K562 (cell line): ENCODE data around the gene WDR35. TPM values are rescaled to one million over a fixed set of nuclear protein-coding genes. Genes with fewer than 3 reads are reported as not detected.
A peak's percentile ranks its signal among the peaks of the same experiment; 100 is the strongest.

Source experiments
- ATAC-seq: fragments of 200-7000 bp; cut with Tn5 transposase; 3 replicates; pipeline ENCODE4 v1.9.1; 2020; ENCODE audit warnings: moderate library complexity
- BruUV-seq: library from RNA; stranded (reverse); fragments of 400-500 nt; replicated peaks from 2 replicates; lab custom pipeline; 2021; lab: Mats Ljungman, UMichigan
- CTCF ChIA-PET: fragments of 300-600 bp; formaldehyde crosslinking; extraction: SDS; loops from one replicate; lab custom pipeline; 2021; ENCODE audit warnings: low intra/inter-chr PET ratio; lab: Yijun Ruan, JAX
- POLR2A ChIA-PET: fragments of 300-600, 350-650 bp; sonication (Branson Sonifier 250); formaldehyde crosslinking; extraction: SDS; loops from one replicate; lab custom pipeline; 2021; ENCODE audit warnings: antibody characterized with exemption, inconsistent platforms; lab: Yijun Ruan, JAX
- DNase-seq, 4 experiments: peaks; one replicate each; pipeline versions ENCODE4 v3.0.0 to v3.0.0-alpha.2; 2011 to 2018; ENCODE audit warnings: low spot score in 3 of 4, mixed read lengths in 3 of 4; ENCODE audit errors: extremely low read depth in 1 of 4
- FAIRE-seq: peaks from 2 replicates; lab custom pipeline; 2011; peaks lifted over from hg19 to GRCh38; lab: Jason Lieb, UNC
- H2AFZ ChIP-seq: 2 replicates; pipeline ENCODE4 v1.6.0; 2011; ENCODE audit warnings: low read depth, low read length, control low read depth, inconsistent platforms
- H3K27ac ChIP-seq: fragments of 200-600 bp; 3 replicates; pipeline ENCODE4 v1.8.0; 2011; ENCODE audit warnings: low read depth, mild to moderate bottlenecking, control low read depth, inconsistent platforms, low read length, moderate library complexity, mixed read lengths; ENCODE audit errors: extremely low read depth
- H3K27me3 ChIP-seq, 2 experiments: fragments of 300-600 bp in 1 of 2; 2 replicates in 1 of 2; 3 replicates in 1 of 2; pipeline versions ENCODE4 v1.6.0 to v1.8.0; 2011; ENCODE audit warnings: inconsistent platforms in 2 of 2, low read length in 2 of 2, mild to moderate bottlenecking in 1 of 2, mixed read lengths in 1 of 2, moderate library complexity in 1 of 2; ENCODE audit not compliant: control insufficient read depth in 2 of 2, insufficient read depth in 2 of 2
- H3K36me3 ChIP-seq: fragments of 300-600 bp; 3 replicates; pipeline ENCODE4 v1.8.0; 2011; ENCODE audit warnings: mild to moderate bottlenecking, low read length, inconsistent platforms; ENCODE audit not compliant: control insufficient read depth, insufficient read depth
- H3K4me1 ChIP-seq, 2 experiments: fragments of 200-600 bp in 1 of 2; replicated peaks in 1 of 2; 2 replicates in 1 of 2; 3 replicates in 1 of 2; pipeline versions ENCODE4 v1.5.1 to v1.8.0; 2011; ENCODE audit warnings: inconsistent platforms in 2 of 2, low read length in 2 of 2, mild to moderate bottlenecking in 1 of 2, mixed read lengths in 1 of 2, moderate library complexity in 1 of 2; ENCODE audit not compliant: control insufficient read depth in 2 of 2, insufficient read depth in 2 of 2
- H3K4me2 ChIP-seq: 2 replicates; pipeline ENCODE4 v1.6.1; 2011; ENCODE audit warnings: low read length, control low read depth, inconsistent platforms, mixed read lengths; ENCODE audit not compliant: insufficient read depth
- H3K4me3 ChIP-seq: fragments of 200-600 bp; sonication (generic), shearing (Covaris generic); 2 replicates; pipeline ENCODE4 v1.5.1; 2016; ENCODE audit warnings: control low read depth, inconsistent platforms
- H3K79me2 ChIP-seq: fragments of 200-600 bp; 3 replicates; pipeline ENCODE4 v1.8.0; 2011; ENCODE audit warnings: low read length, inconsistent platforms; ENCODE audit not compliant: control insufficient read depth, insufficient read depth
- H3K9ac ChIP-seq, 2 experiments: 2 replicates each; pipeline versions ENCODE4 v1.6.0 to v1.6.1; 2011; ENCODE audit warnings: low read depth in 2 of 2, low read length in 2 of 2, control low read depth in 1 of 2, inconsistent platforms in 1 of 2, mild to moderate bottlenecking in 1 of 2, mixed read lengths in 1 of 2; ENCODE audit not compliant: insufficient read depth in 1 of 2
- H3K9me1 ChIP-seq: one replicate; pipeline ENCODE4 v1.6.0; 2011; ENCODE audit warnings: inconsistent platforms, mild to moderate bottlenecking, low read length, moderate library complexity; ENCODE audit not compliant: control insufficient read depth, insufficient read depth
- H3K9me3 ChIP-seq: replicated peaks from 2 replicates; pipeline ENCODE4 v1.5.1; 2011; ENCODE audit warnings: low read depth, low read length, inconsistent platforms; ENCODE audit not compliant: control insufficient read depth, insufficient read depth
- H4K20me1 ChIP-seq: replicated peaks from 2 replicates; pipeline ENCODE4 v1.6.1; 2011; ENCODE audit warnings: low read length, inconsistent platforms, mixed read lengths; ENCODE audit not compliant: control insufficient read depth, insufficient read depth
- ARID1B ChIP-seq: fragments of 450-650 bp; IDR thresholded peaks from 2 replicates; pipeline ENCODE4 v1.6.1; 2016; ENCODE audit warnings: antibody characterized with exemption, mild to moderate bottlenecking, inconsistent platforms
- ATF7 ChIP-seq: fragments of 450-650 bp; IDR thresholded peaks from 2 replicates; pipeline ENCODE4 v1.7.1; 2014; ENCODE audit warnings: mild to moderate bottlenecking, moderate library complexity
- DPF2 ChIP-seq: fragments of 450-650 bp; IDR thresholded peaks from 2 replicates; pipeline ENCODE4 v1.6.1; 2016
- FOSL1 ChIP-seq: fragments of 200-800 bp; sonication (Bioruptor generic); conservative IDR thresholded peaks from 2 replicates; pipeline ENCODE4 v1.6.1; 2016; ENCODE audit warnings: missing genetic modification characterization, missing compliant biosample characterization
- JUND ChIP-seq, 2 experiments: IDR thresholded peaks; 2 replicates in 1 of 2; 3 replicates in 1 of 2; pipeline ENCODE4 v1.6.1; 2011; ENCODE audit warnings: borderline replicate concordance in 2 of 2, low read depth in 2 of 2, low read length in 2 of 2, improper control_type of control experiment in 1 of 2, missing biosample characterization in 1 of 2, missing genetic modification characterization in 1 of 2, missing genetic modification reagents in 1 of 2
- SMARCE1 ChIP-seq: fragments of 450-650 bp; IDR thresholded peaks from 2 replicates; pipeline ENCODE4 v1.7.1; 2016; ENCODE audit warnings: mild to moderate bottlenecking
- ZNF175 ChIP-seq: fragments of 200-800 bp; sonication (Bioruptor generic); IDR thresholded peaks from 2 replicates; pipeline ENCODE4 v1.6.1; 2016; ENCODE audit warnings: low read depth, mild to moderate bottlenecking, missing genetic modification characterization, missing compliant biosample characterization
- ZNF778 ChIP-seq: fragments of 450-650 bp; formaldehyde crosslinking; IDR thresholded peaks from 2 replicates; pipeline ENCODE4 v1.4.0; 2020; ENCODE audit warnings: mild to moderate bottlenecking, moderate library complexity
- WGBS: fragments of 100-300 bp; shearing (Covaris generic); methylation state at CpG from one replicate; pipeline ENCODE4 v1.1.6; 2016; ENCODE audit warnings: low coverage, mixed read lengths; ENCODE audit not compliant: insufficient coverage; ENCODE audit errors: missing lambda C conversion rate; 5-methylcytosine and 5-hydroxymethylcytosine counted together
- in situ Hi-C: fragments of 300-500 bp; cut with MboI; formaldehyde crosslinking; loops from 4 replicates; pipeline ENCODE4 v1.15.0; 2018; ENCODE audit warnings: inconsistent platforms, mixed read lengths
- intact Hi-C: fragments of 100-400 bp; cut with micrococcal nuclease; formaldehyde crosslinking; loops from 2 replicates; pipeline ENCODE4 v1.14.2; 2022
- polyA plus RNA-seq, 8 experiments: library from polyadenylated mRNA; depleted of rRNA in 4 of 8; stranded (reverse) in 5 of 8; unstranded in 3 of 8; fragments of >200 nt; fragmentation: Nextera tagmentation in 2 of 8; fragmentation: Illumina TruSeq in 1 of 8; extraction: Ambion mirVana in 2 of 8; extraction: Trizol in 1 of 8; gene quantifications; 2 replicates each; pipeline versions ENCODE4 v1.2.1 to v1.2.3, GENCODE V29; 2011 to 2014; ENCODE audit warnings: inconsistent platforms in 1 of 8, missing spikeins in 1 of 8
- total RNA-seq, 7 experiments: library from RNA; depleted of rRNA in 6 of 7; stranded (reverse); fragments of >200 nt in 6 of 7; fragmentation: Illumina TruSeq in 2 of 7; extraction: Trizol in 2 of 7; gene quantifications; 2 replicates each; pipeline versions ENCODE4 v1.2.1 to v1.2.3, GENCODE V29; 2011 to 2021; ENCODE audit warnings: low replicate concordance in 1 of 7
- TF ChIP-seq, protein P1 (sequence below), 2 experiments: fragments of 450-650 bp in 1 of 2; sonication (generic) in 1 of 2; formaldehyde crosslinking in 1 of 2; IDR thresholded peaks in 1 of 2; conservative IDR thresholded peaks in 1 of 2; 2 replicates each; pipeline versions ENCODE4 v1.6.1 to v1.8.1; 2016 to 2023; ENCODE audit warnings: mild to moderate bottlenecking in 2 of 2, moderate library complexity in 2 of 2, inconsistent platforms in 1 of 2, missing genetic modification reagents in 1 of 2
- TF ChIP-seq, protein P2 (sequence below), 2 experiments: fragments of 450-650 bp in 1 of 2; IDR thresholded peaks; 2 replicates each; pipeline ENCODE4 v1.6.1; 2011 to 2017; ENCODE audit warnings: low read depth in 2 of 2, antibody characterized with exemption in 1 of 2, borderline replicate concordance in 1 of 2, low read length in 1 of 2, mild to moderate bottlenecking in 1 of 2, mixed read lengths in 1 of 2; ENCODE audit not compliant: control insufficient read depth in 1 of 2
- TF ChIP-seq, protein P3 (sequence below), 3 experiments: fragments of 200-800 bp in 1 of 3; fragments of 250-450 bp in 1 of 3; fragments of 450-650 bp in 1 of 3; sonication (Bioruptor Pico) in 1 of 3; sonication (Bioruptor generic) in 1 of 3; formaldehyde crosslinking in 1 of 3; IDR thresholded peaks; 2 replicates each; pipeline versions ENCODE4 v1.6.1 to v1.8.0; 2016 to 2022; ENCODE audit warnings: mild to moderate bottlenecking in 2 of 3, missing genetic modification characterization in 2 of 3, missing compliant biosample characterization in 1 of 3, moderate library complexity in 1 of 3

The WDR35 gene
- total and polyA plus RNA-seq, 9 of the 15 experiments (the other 6 are each of a cell fraction or from before 2014, with no cell fraction given) = 3.3 to 13.1 (median 8.0) TPM

DNA sequence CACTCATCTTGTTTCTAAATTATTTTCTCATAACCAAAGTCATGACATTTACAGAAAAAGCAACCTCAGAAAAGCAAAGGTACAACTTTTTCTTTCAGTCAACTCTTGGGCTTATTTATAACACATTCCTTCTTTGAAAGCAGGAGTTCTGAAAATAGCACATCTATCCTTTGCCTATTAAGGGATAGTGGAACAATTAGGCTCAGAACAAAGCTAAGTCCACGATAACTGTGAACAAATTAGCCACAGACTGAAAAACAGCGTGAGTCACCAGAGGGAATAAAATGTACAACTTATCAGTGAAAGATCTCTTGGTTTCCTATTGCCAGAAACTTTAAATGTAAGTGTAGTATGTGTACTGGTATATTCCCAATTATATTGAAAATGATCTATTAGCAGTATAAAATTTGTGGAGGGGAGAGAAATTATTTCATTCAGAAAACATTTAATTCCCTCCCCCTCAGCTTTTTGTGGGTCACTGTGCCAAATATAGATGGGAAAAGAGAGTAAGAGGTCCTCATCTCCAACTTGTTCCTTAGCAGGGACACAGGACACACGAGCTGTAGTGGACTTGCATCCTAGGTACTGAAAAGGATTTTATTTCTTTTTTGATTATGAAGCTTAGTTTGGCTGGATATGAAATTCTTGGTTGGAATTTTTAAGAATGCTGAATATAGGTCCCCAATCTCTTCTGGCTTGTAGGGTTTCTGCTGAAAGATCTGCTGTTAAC is 38.0 kb upstream of the WDR35 start:
- BruUV-seq = no TSS peak
- ATAC-seq (peak; percentile 55; the same call in 2 of the 3 replicates), DNase-seq (no peak), FAIRE-seq (no peak)
- Histone ChIP-seq H3K9me1 (no peaks in the 10 kb centered on the region), H3K9ac (no peak overlapping the region), H3K9me3 (no peaks in the 10 kb centered on the region; the same call in 1 of the 2 replicates), H2AFZ (no peak overlapping the region), H3K4me1 (peaks cover 0 to 8% of the 10 kb centered on the region in 2 experiments; a peak in 2 of 5 replicates), H3K27ac (peak overlapping the region; percentile 17; the same call in 1 of the 3 replicates), H3K79me2 (no peaks in the 10 kb centered on the region), H3K36me3 (peaks cover 35% of the 10 kb centered on the region), H3K27me3 (no peaks in the 10 kb centered on the region), H3K4me2 (no peak overlapping the region), H3K4me3 (no peak overlapping the region), H4K20me1 (no peaks in the 10 kb centered on the region)
- ChIA-PET POLR2A (interaction anchor here (0.5 to 1.5 kb wide), 5 partner anchors 12 to 236 kb away, joined by 3 to 6 read pairs (median 5); partner anchors contain the start of gene LAPTM4A), CTCF (no interaction called here)
- in situ Hi-C loops (no loop called here), intact Hi-C loops (no loop called here)
- 5% methylated on average over 3 of the region's 3 CpGs for WGBS
- TF ChIP-seq ZNF175 (CRISPR knock-in tag) (no peak), FOSL1 (tag) (peak; percentile 83), ARID1B (0 out of 2 replicates have a peak, but pooled peaks have one; percentile 21), ZNF778 (CRISPR knock-in tag) (no peak), JUND (IDR thresholded peaks at IDR 0.05; ENCODE audit: borderline replicate concordance, low read depth, low read length) (peak; percentile 80), JUND (tag; IDR thresholded peaks at IDR 0.05; ENCODE audit: borderline replicate concordance, low read depth, low read length) (peak; percentile 71; the same call in 1 of the 3 replicates), ATF7 (no peak), SMARCE1 (0 out of 2 replicates have a peak, but pooled peaks have one; percentile 45), DPF2 (peak; percentile 33; the same call in 1 of the 2 replicates)
- TF ChIP-seq, protein P1, sequence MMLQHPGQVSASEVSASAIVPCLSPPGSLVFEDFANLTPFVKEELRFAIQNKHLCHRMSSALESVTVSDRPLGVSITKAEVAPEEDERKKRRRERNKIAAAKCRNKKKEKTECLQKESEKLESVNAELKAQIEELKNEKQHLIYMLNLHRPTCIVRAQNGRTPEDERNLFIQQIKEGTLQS (IDR thresholded peaks at IDR 0.05) = peak; percentile 57; the same call in 1 of the 2 replicates
- TF ChIP-seq, protein P1 (CRISPR knock-in tag; conservative IDR thresholded peaks at IDR 0.05) = no peak
- TF ChIP-seq, protein P2, sequence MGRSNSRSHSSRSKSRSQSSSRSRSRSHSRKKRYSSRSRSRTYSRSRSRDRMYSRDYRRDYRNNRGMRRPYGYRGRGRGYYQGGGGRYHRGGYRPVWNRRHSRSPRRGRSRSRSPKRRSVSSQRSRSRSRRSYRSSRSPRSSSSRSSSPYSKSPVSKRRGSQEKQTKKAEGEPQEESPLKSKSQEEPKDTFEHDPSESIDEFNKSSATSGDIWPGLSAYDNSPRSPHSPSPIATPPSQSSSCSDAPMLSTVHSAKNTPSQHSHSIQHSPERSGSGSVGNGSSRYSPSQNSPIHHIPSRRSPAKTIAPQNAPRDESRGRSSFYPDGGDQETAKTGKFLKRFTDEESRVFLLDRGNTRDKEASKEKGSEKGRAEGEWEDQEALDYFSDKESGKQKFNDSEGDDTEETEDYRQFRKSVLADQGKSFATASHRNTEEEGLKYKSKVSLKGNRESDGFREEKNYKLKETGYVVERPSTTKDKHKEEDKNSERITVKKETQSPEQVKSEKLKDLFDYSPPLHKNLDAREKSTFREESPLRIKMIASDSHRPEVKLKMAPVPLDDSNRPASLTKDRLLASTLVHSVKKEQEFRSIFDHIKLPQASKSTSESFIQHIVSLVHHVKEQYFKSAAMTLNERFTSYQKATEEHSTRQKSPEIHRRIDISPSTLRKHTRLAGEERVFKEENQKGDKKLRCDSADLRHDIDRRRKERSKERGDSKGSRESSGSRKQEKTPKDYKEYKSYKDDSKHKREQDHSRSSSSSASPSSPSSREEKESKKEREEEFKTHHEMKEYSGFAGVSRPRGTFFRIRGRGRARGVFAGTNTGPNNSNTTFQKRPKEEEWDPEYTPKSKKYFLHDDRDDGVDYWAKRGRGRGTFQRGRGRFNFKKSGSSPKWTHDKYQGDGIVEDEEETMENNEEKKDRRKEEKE (IDR thresholded peaks at IDR 0.05; ENCODE audit: borderline replicate concordance in 1 of 2, control insufficient read depth in 1 of 2, low read depth in 2 of 2, low read length in 1 of 2) = no peak
- TF ChIP-seq, protein P3, sequence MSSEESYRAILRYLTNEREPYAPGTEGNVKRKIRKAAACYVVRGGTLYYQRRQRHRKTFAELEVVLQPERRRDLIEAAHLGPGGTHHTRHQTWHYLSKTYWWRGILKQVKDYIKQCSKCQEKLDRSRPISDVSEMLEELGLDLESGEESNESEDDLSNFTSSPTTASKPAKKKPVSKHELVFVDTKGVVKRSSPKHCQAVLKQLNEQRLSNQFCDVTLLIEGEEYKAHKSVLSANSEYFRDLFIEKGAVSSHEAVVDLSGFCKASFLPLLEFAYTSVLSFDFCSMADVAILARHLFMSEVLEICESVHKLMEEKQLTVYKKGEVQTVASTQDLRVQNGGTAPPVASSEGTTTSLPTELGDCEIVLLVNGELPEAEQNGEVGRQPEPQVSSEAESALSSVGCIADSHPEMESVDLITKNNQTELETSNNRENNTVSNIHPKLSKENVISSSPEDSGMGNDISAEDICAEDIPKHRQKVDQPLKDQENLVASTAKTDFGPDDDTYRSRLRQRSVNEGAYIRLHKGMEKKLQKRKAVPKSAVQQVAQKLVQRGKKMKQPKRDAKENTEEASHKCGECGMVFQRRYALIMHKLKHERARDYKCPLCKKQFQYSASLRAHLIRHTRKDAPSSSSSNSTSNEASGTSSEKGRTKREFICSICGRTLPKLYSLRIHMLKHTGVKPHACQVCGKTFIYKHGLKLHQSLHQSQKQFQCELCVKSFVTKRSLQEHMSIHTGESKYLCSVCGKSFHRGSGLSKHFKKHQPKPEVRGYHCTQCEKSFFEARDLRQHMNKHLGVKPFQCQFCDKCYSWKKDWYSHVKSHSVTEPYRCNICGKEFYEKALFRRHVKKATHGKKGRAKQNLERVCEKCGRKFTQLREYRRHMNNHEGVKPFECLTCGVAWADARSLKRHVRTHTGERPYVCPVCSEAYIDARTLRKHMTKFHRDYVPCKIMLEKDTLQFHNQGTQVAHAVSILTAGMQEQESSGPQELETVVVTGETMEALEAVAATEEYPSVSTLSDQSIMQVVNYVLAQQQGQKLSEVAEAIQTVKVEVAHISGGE (CRISPR knock-in tag; IDR thresholded peaks at IDR 0.05) = no peak
